AG09309 (cell line): ENCODE results near the gene EIF3K.
A peak's percentile ranks its signal among the peaks of the same experiment; 100 is the strongest.

Experiments used
- DNase-seq: peaks from one replicate; pipeline ENCODE4 v3.0.0-alpha.2; 2010; ENCODE audit warnings: low read depth
- H3K4me3 ChIP-seq: 2 replicates; pipeline ENCODE4 v1.5.1; 2011; ENCODE audit warnings: mild to moderate bottlenecking, low read depth, low read length, moderate library complexity; ENCODE audit not compliant: control insufficient read depth
- TF ChIP-seq, protein P1 (sequence below): IDR thresholded peaks from 2 replicates; pipeline ENCODE4 v1.5.1; 2011; ENCODE audit warnings: mild to moderate bottlenecking, low read depth, low read length, inconsistent platforms; ENCODE audit not compliant: insufficient read depth, control insufficient read depth; ENCODE audit errors: missing control alignments

Gene EIF3K

DNA sequence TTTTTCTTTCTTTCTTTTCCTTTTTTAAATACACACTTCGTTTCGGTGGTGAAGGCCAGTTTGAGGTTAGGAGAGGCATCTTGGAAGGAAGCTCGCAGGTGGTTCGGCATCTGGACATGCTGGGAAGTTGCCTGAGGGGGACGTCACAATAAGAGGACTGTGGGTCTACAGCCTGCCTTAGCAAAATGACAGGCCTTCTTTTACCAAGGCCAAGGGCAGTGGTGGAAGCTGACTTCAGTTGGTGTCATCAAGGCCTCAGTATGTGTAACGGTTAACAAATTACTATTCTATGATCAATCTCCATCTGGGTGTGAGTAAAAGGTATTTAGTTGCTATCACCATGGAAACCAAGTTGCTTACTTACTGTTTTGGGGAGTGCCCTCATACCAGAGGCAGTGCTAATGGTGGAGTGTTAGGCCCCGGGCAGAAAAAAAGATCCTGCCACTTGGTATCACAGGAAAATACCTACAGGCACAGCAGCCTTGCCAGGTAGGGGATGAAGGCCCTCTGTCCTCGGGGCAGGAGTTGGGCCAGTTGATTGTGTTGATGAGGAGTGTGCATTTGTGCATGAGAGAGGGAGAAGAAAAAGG, 38.7 kb downstream of the EIF3K start:
- no peak overlapping the region for H3K4me3 ChIP-seq
- TF ChIP-seq, protein P1, sequence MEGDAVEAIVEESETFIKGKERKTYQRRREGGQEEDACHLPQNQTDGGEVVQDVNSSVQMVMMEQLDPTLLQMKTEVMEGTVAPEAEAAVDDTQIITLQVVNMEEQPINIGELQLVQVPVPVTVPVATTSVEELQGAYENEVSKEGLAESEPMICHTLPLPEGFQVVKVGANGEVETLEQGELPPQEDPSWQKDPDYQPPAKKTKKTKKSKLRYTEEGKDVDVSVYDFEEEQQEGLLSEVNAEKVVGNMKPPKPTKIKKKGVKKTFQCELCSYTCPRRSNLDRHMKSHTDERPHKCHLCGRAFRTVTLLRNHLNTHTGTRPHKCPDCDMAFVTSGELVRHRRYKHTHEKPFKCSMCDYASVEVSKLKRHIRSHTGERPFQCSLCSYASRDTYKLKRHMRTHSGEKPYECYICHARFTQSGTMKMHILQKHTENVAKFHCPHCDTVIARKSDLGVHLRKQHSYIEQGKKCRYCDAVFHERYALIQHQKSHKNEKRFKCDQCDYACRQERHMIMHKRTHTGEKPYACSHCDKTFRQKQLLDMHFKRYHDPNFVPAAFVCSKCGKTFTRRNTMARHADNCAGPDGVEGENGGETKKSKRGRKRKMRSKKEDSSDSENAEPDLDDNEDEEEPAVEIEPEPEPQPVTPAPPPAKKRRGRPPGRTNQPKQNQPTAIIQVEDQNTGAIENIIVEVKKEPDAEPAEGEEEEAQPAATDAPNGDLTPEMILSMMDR: no peak
- DNase-seq: peak; percentile 74

DNA sequence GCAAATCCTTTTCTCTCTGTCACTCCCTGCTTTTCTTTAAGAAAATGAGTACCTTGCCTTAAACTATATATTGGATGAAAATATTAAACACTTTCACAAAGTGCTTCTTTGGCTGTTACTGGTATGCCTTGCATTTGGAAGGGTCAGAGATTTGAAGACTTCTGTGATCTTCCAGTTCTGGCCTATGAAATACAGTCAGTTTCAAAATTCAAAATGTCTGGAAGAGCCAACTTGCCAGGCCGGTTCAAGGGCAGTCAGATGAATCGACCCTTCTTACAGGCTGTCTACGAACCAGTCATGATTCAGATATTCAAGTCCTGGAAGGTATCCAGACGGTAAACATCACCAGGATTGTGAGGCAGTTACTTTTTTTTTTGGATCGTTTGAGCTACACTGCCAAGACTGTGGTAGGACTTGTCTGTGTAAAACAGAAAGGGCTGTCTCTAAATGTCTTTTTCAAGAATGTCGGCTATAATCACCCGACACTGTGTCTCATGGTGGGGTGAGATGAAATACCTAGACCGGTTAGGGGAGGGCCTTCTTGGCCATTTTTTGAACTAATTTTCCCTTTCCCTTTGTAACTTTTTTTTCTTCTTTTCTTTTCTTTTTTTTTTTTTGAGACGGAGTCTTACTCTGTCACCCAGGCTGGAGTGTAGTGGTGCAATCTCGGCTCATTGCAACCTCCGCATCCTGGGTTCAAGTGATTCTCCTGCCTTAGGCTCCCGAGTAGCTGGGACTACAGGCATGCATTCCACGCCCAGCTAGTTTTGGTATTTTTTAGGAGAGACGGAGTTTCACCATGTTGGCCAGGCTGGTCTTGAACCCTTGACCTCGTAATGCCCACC, 39.7 kb downstream of the EIF3K start:
- no peak overlapping the region; the same call in 1 of the 2 replicates for H3K4me3 ChIP-seq
- DNase-seq: peak; percentile 99
- TF ChIP-seq, protein P1: no peak

- H3K4me3 ChIP-seq: no peak overlapping the region
- DNase-seq: no peak
- TF ChIP-seq, protein P1: no peak
Observed at GRCh38 chr19:38660724-38661123, 41.7 kb downstream of the EIF3K start.

- no peak overlapping the region for H3K4me3 ChIP-seq
- no peak for DNase-seq
- TF ChIP-seq, protein P1: no peak
Observed at GRCh38 chr19:38661136-38661535, 42.1 kb downstream of the EIF3K start.

DNA sequence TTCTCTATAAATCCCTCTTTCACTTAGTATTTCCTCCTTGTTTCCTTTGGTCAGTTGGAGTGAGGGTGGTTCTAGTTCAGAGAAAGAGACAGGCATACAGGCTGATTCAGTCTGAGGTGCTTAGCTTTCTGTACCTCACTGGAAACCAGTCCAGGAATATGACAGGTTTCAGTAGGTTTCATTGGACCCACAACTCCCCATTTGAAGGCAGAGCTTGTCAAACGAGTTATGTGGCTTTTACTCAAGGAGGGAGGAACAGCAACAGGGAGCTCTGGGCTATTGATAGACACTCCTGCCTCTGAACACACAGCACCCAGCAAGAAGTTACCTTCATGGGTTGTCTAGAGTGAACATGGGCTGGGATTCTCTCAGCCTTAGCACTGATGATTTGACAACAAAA, 43.0 kb downstream of the EIF3K start:
- DNase-seq: no peak
- TF ChIP-seq, protein P1: no peak
- H3K4me3 ChIP-seq: no peak overlapping the region

DNA sequence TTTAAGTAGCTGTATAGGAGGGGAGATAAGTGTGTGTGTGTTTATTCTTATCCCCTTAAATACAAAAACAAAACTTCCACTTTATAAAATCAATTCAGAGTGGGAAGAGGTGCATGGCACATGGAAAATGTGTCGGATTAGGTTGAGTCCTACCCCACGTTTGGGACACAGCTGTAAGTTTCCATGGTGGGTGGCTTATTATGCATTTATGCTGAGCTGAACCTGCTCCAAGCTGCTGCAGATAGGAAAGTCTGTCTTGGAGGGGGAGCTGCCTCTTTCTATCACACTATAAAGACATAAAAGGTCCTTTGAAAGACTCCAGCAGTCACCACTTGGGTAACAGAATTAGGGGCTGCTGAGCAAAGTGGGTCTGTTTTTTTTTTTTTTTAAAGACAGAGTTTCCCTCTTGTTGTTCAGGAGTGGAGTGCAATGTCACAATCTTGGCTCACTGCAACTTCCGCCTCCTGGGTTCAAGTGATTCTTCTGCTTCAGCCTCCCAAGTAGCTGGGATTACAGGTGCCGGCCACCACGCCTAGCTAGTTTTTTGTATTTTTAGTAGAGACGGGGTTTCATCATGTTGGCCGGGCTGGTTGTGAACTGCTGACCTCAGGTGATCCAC, 43.7 kb downstream of the EIF3K start:
- H3K4me3 ChIP-seq: no peak overlapping the region
- DNase-seq: no peak
- TF ChIP-seq, protein P1: no peak
